Smooth muscle cell (in vitro differentiated cells): Measurements from ENCODE around the gene SRP68. TPM values are rescaled to one million over a fixed set of nuclear protein-coding genes. Genes with fewer than 3 reads are reported as not detected.

Experiments
- DNase-seq: peaks from one replicate; lab custom pipeline; 2025; ENCODE audit not compliant: unreplicated experiment; lab: John Stamatoyannopoulos, UW
- H2AFZ ChIP-seq: fragments of 200-600 bp; sonication (generic); 2 replicates; pipeline ENCODE4 v1.6.0; 2016; ENCODE audit warnings: antibody characterized with exemption, low read depth, mild to moderate bottlenecking
- H3F3A ChIP-seq: fragments of 200-600 bp; sonication (generic); 2 replicates; pipeline ENCODE4 v1.6.0; 2017; ENCODE audit warnings: antibody characterized with exemption, low read depth
- H3K27ac ChIP-seq: fragments of 200-600 bp; sonication (generic); 2 replicates; pipeline ENCODE4 v1.5.1; 2016; ENCODE audit warnings: low read depth, mild to moderate bottlenecking
- H3K27me3 ChIP-seq: fragments of 200-600 bp; sonication (generic); 2 replicates; pipeline ENCODE4 v1.6.1; 2016; ENCODE audit warnings: low read depth, mild to moderate bottlenecking
- H3K36me3 ChIP-seq: fragments of 200-600 bp; sonication (generic); 2 replicates; pipeline ENCODE4 v1.5.1; 2016; ENCODE audit warnings: low read depth
- H3K4me1 ChIP-seq: fragments of 200-600 bp; sonication (generic); 2 replicates; pipeline ENCODE4 v1.5.1; 2016; ENCODE audit warnings: low read depth
- H3K4me2 ChIP-seq: fragments of 200-600 bp; sonication (generic); 2 replicates; pipeline ENCODE4 v1.6.0; 2016; ENCODE audit warnings: mild to moderate bottlenecking
- H3K4me3 ChIP-seq: fragments of 200-600 bp; sonication (generic); 2 replicates; pipeline ENCODE4 v1.5.1; 2016; ENCODE audit warnings: mild to moderate bottlenecking
- H3K79me2 ChIP-seq: fragments of 200-600 bp; sonication (generic); 2 replicates; pipeline ENCODE4 v1.6.0; 2016; ENCODE audit warnings: low read depth, mild to moderate bottlenecking
- H3K9ac ChIP-seq: fragments of 200-600 bp; sonication (generic); 2 replicates; pipeline ENCODE4 v1.6.0; 2016; ENCODE audit warnings: low read depth
- H3K9me3 ChIP-seq: fragments of 200-600 bp; sonication (generic); replicated peaks from 2 replicates; pipeline ENCODE4 v1.5.1; 2016; ENCODE audit warnings: low read depth
- H4K20me1 ChIP-seq: fragments of 200-600 bp; sonication (generic); 2 replicates; pipeline ENCODE4 v1.6.0; 2016; ENCODE audit warnings: low read depth
- WGBS: methylation state at CpG from one replicate; pipeline ENCODE4 v1.1.7; 2016; ENCODE audit warnings: low lambda C conversion rate; 5-methylcytosine and 5-hydroxymethylcytosine counted together
- polyA plus RNA-seq: library from polyadenylated mRNA; unstranded; fragments of >200 nt; fragmentation: Nextera tagmentation; extraction: Ambion mirVana; gene quantifications from 2 replicates; pipeline ENCODE4 v1.2.1, GENCODE V29; 2016
- total RNA-seq: library from RNA; depleted of rRNA; stranded (reverse); fragments of >200 nt; gene quantifications from 2 replicates; pipeline ENCODE4 v1.2.3, GENCODE V29; 2014
- TF ChIP-seq, protein P1 (sequence below): fragments of 200-600 bp; sonication (generic); IDR thresholded peaks from 2 replicates; pipeline ENCODE4 v1.5.1; 2017; ENCODE audit warnings: borderline replicate concordance, mild to moderate bottlenecking, antibody characterized with exemption; ENCODE audit not compliant: insufficient read depth, poor library complexity, severe bottlenecking

SRP68 gene
- total and polyA plus RNA-seq, 2 experiments from 2014 or later: 67.5 to 96.3 TPM

DNA sequence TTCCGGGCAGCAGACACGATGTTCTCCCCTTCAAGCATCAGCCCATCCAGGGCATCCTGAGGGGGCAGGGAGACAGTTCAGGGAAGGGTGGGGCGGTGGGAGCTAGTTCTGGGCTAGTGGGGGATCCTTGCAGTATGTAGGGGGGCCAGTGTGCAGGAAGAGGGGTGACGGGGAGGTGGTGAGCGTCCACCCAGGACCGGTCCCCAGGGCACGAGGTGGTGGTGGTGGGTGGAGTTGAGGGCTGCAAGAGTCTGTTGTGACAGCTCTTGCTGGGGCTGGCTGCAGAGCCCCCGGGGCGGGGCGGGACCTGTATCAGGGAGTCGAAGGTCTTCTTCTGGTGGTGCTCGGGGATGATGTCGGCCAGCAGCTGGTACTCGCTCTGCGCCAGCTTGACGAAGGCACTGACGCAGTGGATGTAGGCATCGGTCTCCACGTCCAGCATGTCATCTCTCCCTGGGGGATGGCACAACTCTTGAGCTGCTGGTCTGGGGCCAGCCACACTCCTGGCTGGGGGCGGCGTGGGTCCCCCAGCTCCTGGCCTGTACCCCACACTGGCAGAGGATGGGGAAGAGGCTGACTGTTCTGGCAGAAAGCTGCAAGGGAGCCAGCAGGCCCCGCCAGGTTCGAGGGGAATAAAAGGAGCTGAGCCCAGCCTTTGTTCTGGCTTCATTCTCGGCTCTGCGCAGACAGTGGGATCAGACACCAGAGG lies 16.7 kb upstream of the SRP68 start:
- H4K20me1 ChIP-seq: peaks cover 62% of the 10 kb centered on the region
- no peak overlapping the region for H3K9ac ChIP-seq
- H3K4me2 ChIP-seq: no peak overlapping the region
- H3K4me1 ChIP-seq: no peaks in the 10 kb centered on the region
- no peak overlapping the region for H3K27ac ChIP-seq
- no peak overlapping the region for H3K4me3 ChIP-seq
- WGBS: 96% methylated on average over 25 of the region's 25 CpGs
- no peaks in the 10 kb centered on the region for H3K36me3 ChIP-seq
- H3K27me3 ChIP-seq: no peaks in the 10 kb centered on the region
- DNase-seq: no peak
- H3K79me2 ChIP-seq: no peaks in the 10 kb centered on the region
- TF ChIP-seq, protein P1, sequence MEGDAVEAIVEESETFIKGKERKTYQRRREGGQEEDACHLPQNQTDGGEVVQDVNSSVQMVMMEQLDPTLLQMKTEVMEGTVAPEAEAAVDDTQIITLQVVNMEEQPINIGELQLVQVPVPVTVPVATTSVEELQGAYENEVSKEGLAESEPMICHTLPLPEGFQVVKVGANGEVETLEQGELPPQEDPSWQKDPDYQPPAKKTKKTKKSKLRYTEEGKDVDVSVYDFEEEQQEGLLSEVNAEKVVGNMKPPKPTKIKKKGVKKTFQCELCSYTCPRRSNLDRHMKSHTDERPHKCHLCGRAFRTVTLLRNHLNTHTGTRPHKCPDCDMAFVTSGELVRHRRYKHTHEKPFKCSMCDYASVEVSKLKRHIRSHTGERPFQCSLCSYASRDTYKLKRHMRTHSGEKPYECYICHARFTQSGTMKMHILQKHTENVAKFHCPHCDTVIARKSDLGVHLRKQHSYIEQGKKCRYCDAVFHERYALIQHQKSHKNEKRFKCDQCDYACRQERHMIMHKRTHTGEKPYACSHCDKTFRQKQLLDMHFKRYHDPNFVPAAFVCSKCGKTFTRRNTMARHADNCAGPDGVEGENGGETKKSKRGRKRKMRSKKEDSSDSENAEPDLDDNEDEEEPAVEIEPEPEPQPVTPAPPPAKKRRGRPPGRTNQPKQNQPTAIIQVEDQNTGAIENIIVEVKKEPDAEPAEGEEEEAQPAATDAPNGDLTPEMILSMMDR: no peak
- no peaks in the 10 kb centered on the region for H3K9me3 ChIP-seq
- no peak overlapping the region for H2AFZ ChIP-seq
- peaks cover under 1% of the 10 kb centered on the region for H3F3A ChIP-seq

DNA sequence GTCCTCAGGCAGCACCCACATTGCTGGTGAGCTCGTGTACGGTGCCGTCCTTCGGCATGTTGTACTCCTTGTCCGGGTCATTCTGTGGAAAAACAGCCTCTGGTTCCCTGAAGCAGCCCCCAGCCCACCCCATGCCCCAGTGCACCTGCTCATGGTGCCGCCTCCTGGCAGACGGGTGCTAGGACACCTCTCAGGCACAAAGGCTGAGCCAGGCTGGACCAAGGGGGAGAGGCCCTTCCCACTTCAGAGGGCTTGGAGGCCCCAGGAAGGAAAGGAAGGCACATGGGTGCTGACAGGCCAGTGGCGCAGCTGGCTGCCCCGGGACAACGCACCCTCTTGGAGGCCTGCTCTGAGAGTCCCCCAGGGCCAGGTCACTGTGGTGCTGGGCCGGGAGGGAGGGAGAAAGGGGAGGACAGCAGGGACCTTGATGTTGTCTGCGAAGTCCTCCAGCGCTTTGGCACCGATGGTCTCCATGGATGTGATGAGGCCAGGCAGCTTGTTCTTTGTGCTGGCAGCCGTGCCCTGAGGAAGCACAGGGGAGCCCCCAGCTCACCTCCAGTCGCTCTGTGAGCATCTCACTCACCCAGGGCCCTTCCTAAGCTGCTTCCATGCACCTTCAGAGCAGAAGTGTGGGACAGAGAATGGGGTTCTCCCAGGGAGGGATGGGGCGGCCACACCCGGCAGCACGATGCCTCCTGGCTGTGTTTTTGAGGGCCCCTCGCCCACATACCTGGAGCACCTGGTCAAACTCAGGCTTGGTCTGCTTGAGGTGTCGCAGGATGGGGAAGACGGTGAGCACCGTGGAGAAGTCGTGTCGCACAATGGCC lies 15.9 kb upstream of the SRP68 start:
- Histone ChIP-seq H3K4me1 (no peaks in the 10 kb centered on the region), H4K20me1 (peaks cover 55% of the 10 kb centered on the region), H3K9ac (no peak overlapping the region), H3K4me3 (no peak overlapping the region), H3K79me2 (no peaks in the 10 kb centered on the region), H3K27ac (no peak overlapping the region), H3K9me3 (no peaks in the 10 kb centered on the region), H3K4me2 (no peak overlapping the region), H3K36me3 (no peaks in the 10 kb centered on the region), H3K27me3 (no peaks in the 10 kb centered on the region), H2AFZ (no peak overlapping the region), H3F3A (no peaks in the 10 kb centered on the region)
- WGBS: 91% methylated on average over 21 of the region's 25 CpGs
- TF ChIP-seq, protein P1: no peak
- DNase-seq: no peak

DNA sequence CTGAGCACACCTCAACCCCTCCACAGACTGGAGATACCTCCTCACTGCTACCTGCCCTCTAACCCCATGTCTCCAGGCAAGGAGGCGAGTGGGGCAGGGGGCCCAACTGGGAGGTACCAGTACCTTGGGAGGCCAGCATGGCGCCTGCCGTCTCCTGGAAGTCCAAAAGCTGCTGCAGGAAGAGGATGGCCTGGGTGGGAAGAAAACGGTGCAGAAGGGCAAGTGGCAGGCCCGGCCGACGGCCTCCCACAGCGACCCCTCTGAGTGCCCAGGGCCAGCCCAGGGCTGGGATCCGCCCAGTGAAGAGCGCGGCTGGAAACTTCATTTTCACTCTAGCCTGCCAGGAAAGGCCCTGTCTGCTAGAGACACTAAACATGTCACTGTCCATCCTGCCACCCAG lies 15.2 kb upstream of the SRP68 start:
- H4K20me1 ChIP-seq: peaks cover 51% of the 10 kb centered on the region
- H3K9me3 ChIP-seq: no peaks in the 10 kb centered on the region
- H2AFZ ChIP-seq: no peak overlapping the region
- no peaks in the 10 kb centered on the region for H3K36me3 ChIP-seq
- H3K4me3 ChIP-seq: no peak overlapping the region
- no peak overlapping the region for H3K4me2 ChIP-seq
- H3K27ac ChIP-seq: no peak overlapping the region
- H3K9ac ChIP-seq: no peak overlapping the region
- WGBS: 95% methylated on average over 7 of the region's 11 CpGs
- H3K79me2 ChIP-seq: no peaks in the 10 kb centered on the region
- H3K4me1 ChIP-seq: no peaks in the 10 kb centered on the region
- H3K27me3 ChIP-seq: no peaks in the 10 kb centered on the region
- no peaks in the 10 kb centered on the region for H3F3A ChIP-seq
- DNase-seq: no peak
- TF ChIP-seq, protein P1: no peak
